22Rv1 (cell line): Measurements from ENCODE around the gene UBAP2.

Source experiments
- CTCF ChIP-seq: fragments of 450-650 bp; IDR thresholded peaks from 2 replicates; pipeline ENCODE4 v1.5.1; 2017; ENCODE audit warnings: mild to moderate bottlenecking
- ZFX ChIP-seq: fragments of 450-650 bp; IDR thresholded peaks from 2 replicates; pipeline ENCODE4 v1.6.1; 2017; ENCODE audit warnings: antibody characterized with exemption, borderline replicate concordance

- TF ChIP-seq CTCF (no peak), ZFX (no peak)
Observed at GRCh38 chr9:33942471-33943083, 106.1 kb downstream of the UBAP2 start.
